HG03354 (cell line): ENCODE data around the gene HMMR.
"Not testable (repeated sequence)": the region's sequence is repeated elsewhere in the genome, so short reads cannot be mapped to it uniquely, and the experiment has no call there.

Experiments
- ATAC-seq: cut with Tn5 transposase; IDR thresholded peaks from one replicate; pipeline ENCODE4 v1.9.1; 2021; ENCODE audit warnings: mild to moderate bottlenecking; ENCODE audit not compliant: unreplicated experiment, poor library complexity, severe bottlenecking

HMMR gene, protein sequence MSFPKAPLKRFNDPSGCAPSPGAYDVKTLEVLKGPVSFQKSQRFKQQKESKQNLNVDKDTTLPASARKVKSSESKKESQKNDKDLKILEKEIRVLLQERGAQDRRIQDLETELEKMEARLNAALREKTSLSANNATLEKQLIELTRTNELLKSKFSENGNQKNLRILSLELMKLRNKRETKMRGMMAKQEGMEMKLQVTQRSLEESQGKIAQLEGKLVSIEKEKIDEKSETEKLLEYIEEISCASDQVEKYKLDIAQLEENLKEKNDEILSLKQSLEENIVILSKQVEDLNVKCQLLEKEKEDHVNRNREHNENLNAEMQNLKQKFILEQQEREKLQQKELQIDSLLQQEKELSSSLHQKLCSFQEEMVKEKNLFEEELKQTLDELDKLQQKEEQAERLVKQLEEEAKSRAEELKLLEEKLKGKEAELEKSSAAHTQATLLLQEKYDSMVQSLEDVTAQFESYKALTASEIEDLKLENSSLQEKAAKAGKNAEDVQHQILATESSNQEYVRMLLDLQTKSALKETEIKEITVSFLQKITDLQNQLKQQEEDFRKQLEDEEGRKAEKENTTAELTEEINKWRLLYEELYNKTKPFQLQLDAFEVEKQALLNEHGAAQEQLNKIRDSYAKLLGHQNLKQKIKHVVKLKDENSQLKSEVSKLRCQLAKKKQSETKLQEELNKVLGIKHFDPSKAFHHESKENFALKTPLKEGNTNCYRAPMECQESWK

DNA sequence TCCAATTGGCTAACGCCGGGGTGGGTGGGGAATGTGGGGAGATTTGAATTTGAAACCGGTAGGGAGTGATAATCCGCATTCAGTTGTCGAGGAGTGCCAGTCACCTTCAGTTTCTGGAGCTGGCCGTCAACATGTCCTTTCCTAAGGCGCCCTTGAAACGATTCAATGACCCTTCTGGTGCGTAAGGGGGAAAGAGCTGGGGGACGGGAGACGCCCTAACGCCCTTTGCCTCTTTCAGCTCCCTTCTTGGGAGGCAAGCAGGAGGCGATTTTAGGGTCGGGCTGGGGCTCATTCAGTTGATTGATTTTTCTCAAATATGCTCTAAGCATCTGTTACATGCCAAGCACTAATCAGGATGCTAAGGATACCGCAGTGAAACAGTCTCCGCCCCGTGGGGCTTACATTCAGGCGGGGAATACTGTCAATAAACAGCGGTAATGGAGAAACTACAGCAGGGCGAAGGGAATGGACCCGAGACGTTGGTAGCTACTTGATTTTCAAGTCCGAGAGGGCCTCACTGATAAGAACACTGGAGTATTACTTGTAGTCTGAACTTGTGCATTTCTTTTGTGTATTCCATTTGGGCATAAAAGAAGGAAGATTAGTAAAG lies at the start of gene HMMR:
HMMR (plus strand) TSS at position 71 of the 610 bp plus-strand sequence; CDS start at position 132, 61 bp downstream.
- no peak for ATAC-seq

DNA sequence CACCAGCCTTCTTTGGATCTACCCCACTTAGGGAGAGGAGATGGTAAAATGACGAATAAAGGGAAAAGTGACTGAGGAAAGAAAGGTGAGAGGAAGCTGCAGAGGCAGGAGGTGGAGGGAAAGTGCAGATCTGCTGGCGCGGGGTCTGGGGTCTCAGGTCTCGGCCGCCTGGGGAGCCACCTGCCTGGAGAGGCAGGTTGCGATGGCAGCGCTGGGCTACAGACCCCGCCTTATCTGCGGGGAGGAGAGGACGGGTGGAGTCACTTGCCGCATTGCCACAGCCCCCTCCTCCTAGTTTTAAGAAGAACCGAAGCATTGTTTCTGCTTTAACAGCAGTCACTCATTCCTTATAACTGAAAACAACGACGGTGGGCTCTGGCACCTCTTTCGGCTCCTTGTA lies 44.8 kb upstream of the HMMR start:
- not testable (repeated sequence) for ATAC-seq

DNA sequence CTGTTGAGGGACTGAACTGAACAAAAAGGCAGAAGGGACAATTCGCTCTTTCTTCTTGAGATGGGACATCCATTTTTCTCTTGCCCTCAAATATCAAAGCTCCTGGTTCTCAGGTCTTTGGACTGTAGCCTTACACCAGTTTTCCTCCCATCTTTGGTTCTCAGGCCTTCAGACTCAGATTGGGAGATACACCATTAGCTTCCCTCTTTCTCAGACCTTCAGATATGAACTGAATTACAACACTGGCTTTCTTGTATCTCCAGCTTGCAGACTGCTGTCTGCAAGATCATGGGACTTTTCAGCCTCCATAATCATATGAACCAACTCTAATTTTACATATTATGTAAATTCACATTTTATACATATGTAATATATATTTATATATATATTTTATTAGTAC lies 35.6 kb upstream of the HMMR start:
- no peak for ATAC-seq

DNA sequence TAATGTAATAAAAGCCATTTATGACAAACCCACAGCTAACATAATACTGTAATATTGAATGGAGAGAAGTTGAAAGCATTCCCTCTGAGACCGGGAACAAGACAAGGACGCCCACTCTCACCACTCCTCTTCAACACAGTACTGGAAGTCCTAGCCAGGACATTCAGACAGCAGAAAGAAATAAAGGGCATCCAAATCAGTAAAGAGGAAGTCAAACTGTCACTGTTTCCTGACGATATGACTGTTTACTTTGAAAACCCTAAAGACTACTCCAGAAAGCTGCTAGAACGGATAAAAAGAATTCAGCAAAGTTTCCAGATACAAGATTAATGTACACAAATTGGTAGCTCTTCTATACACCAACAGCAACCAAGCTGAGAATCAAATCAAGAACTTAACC lies 34.3 kb upstream of the HMMR start:
- ATAC-seq: not testable (repeated sequence)

DNA sequence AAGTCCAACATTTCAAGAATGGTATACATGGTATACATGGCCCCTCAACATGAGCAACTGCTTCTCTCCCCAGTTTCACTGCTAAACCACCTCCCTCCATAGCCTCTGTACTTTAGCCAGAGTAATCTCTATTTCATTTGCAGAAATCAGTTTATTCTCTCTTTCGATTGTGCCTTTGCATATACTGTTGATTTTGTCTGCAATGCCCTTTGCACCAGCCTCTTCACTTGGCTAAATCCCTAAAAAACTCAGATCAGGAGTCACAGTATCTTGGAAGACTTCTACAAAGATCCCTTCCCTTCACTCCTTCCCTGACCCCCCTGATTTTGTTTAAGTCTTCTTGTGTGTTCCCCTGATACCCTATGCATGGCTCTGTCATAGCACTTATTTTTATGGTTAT lies 27.9 kb upstream of the HMMR start:
- ATAC-seq: no peak

DNA sequence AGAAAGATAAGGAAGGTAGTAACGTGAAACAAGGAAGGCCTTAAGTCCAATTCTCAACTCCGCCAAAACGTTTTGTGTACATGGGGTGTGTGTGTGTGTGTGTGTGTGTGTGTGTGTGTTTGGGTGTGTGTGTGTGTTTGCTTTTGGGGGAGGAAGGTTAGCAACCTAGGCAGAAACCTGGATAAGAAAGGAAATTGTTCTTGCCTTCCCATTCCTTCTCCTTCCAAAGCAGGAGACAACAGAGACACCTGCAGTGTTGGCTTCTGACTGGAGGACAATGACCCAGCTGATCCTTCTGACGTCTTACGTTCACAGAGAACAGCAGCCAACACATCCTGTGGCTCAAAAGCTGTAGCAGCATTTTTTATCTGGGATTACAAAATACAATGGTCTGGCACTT lies 27.2 kb upstream of the HMMR start:
- no peak for ATAC-seq

DNA sequence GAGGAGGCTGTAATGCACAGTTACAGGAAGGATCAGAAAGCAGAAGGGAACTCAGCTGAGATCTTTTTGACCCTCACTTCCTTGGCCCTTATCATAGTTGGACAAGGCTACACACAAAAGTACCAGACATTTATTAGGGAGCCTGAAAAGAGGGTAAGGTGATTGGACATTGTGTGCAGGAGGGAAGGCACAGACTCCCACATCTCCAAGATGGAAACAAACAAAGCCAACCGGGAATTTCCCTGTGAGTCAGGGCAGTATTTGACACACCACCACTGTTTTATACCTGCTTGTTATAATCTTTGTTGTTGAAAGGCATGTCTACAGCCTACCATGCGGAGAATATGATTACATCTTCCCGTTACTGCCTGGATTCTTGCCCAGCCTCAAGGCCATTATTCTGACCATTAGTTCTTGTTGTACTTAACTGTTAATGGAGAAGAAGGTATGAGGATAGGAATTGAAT lies 26.0 kb upstream of the HMMR start:
- ATAC-seq: no peak

DNA sequence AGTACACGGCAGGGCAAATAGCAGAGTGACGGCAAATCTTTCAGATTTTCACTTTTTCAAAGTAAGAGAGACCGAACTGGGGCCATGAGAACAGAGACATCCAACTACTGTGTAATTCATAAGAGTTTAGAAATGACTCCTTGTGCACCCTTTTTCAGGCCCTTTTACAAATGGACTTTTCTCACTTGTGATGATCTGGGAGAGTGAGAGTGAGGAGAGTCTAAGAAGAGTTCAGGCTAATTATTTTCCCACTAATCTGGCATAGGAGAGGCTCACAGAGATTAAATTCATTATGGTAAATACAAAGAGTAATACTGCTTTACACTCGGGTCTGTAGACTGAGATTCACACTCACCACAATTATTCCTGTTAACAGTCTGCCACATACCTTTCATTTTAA lies 23.9 kb upstream of the HMMR start:
- no peak for ATAC-seq

DNA sequence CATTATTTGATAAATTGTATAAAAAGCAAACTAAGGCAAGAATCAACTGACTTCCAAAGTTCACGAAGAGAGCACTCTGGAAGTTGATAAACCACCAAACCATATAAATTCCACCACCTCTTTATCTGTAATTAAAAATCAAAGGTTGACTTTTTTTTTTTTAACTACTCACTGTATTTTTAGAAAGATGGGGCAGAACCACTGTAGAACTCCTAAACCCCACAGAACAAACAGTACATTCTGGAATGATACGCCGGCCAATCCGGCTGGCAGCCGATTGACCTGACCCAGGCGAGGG lies 23.5 kb upstream of the HMMR start:
- no peak for ATAC-seq

DNA sequence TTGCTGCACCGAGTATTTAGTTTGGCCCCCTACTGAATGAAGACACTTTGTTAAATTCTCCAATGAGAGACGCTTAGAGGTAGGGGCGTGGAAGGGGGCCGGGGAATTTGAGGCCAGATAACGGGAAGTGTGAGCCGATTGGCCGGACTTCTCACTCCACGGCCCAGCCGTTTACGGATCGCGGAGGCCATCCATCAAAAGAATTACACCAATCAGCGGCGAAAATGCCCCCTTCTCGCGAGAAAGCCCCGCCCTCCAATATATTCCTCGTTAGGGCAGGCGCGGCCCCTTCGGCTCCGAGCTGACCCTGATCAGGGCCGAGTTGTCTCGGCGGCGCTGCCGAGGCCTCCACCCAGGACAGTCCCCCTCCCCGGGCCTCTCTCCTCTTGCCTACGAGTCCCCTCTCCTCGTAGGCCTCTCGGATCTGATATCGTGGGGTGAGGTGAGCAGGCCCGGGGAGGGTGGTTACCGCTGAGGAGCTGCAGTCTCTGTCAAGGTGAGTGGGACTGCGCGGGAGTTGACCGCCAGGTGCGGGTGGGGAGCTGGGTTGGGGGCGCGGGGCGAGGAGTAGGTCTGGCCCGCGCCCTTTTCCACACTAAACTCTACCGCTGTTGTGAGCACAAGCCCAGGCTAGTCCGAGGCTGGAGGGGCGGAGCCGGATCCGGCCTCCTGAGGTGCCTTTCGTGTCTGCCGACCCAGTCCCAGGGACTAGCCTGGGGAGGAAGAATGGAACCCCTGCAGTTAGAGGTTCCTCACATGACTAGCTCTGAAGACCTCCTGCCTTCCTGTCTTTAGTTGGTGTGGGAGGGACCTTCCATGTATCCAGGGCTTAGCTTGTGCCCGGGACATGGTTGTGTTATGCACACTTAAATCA lies 22.9 kb upstream of the HMMR start, which contains the start of gene CCNG1:
CCNG1 (plus strand) TSS at position 287 of the 874 bp plus-strand sequence. CDS start 1,662 bp downstream, outside the sequence.
- peak; percentile 95 for ATAC-seq

DNA sequence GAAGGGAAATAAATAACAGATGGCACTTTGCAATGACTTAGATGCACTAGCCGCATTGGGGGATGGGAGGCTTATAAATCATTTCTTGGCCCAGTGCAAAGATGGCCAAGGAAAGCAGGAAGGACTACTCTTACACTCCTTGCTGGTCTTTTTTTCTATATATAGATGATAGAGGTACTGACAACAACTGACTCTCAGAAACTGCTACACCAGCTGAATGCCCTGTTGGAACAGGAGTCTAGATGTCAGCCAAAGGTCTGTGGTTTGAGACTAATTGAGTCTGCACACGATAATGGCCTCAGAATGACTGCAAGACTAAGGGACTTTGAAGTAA lies 21.4 kb upstream of the HMMR start:
- ATAC-seq: no peak

DNA sequence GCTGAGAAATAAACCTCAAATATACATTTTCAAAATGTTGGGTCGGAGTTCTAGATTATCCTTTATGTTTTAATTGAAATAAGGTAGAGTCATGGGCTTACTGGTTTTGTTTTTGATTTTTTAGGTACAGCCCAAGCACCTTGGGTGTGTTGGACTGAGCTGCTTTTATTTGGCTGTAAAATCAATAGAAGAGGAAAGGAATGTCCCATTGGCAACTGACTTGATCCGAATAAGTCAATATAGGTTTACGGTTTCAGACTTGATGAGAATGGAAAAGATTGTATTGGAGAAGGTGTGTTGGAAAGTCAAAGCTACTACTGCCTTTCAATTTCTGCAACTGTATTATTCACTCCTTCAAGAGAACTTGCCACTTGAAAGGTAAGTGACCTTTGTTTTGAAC lies 19.5 kb upstream of the HMMR start:
- ATAC-seq: no peak

DNA sequence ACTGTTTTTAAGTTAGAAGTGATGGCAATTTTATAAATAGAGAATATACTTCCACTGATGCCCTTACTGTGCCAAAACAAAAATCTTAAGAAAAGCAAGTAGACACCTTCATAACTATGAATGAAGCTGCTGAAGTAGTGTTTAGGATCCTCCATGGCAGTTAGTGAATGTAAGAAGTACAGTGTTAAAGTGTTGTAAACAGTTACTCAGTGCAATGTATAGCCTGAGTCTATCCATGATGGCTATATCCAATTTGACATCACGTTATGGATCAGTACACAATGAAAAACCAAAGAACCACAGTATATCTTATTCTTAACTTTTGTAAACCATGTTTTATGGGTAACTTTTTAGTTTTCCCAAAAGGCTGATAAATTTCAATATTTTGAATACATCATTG lies 15.9 kb upstream of the HMMR start:
- no peak for ATAC-seq

DNA sequence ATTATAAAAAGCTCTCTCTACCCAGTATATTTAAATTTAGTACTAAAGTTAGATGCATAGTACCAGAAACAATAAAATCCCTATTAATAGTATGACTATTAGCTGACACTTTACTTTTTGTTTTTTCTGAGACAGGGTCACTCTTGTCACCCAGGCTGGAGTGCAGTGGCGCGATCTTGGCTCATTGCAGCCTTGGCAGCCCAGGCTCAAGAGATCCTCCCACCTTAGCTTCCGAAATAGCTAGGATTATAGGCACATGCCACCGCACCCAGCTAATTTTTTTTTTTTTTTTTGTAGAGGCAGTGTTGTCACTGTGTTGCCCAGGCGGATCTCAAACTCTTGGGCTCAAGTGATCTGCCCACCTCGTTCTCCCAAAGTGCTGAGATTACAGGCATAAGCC lies 15.1 kb upstream of the HMMR start:
- no peak for ATAC-seq

DNA sequence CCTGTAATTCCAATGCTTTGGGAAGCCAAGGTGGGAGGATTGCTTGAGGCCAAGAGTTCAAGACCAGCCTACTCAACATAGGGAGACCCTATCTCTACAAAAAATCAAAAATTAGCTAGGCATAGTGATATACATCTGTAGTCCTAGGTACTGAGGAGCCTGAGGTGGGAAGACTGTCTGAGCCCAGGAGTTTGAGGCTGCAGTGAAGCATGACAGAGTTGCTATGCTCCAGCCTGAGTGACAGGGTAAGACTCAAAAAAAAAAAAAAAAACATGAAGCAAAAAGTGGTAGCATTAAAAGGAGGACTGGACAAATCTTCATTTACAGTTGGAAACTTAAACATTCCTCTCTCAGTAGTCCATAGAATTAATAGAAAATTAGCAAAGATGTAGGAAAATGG lies 13.2 kb upstream of the HMMR start:
- ATAC-seq: no peak

DNA sequence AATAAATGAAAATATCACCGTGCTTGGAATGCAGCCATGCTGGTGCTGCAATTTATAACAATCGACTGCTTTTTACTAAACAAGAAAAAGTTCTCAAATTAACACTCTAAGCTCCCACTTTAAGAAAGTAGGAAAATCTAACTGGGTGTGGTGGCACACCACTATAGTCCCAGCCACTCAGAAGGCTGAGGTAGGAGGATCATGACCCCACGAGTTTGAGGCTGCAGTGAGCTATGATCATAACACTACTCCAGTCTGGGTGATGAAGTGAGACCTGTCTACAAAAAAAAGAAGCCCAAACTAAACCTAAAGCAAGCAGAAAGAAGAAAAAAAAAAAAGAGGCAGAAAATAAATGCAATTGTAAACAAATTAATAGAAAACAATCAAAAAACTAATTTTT lies 12.6 kb upstream of the HMMR start:
- no peak for ATAC-seq

DNA sequence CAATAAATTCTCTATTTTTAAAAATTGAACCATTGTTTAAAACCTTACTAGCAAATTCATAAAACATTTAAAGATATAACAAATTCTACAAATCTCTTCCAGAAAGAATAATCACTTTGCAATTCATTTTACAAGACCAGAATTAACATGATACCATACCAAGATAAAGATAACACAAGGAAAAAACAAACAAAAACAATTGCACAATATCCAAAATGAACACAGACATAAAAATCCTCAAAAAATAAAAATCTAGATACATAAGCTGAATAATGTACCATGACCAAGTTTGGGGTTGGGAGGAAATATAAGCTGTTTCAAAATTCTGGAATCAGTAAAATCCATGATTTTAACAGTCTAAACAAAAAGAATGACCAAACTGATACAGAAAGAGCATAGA lies 11.9 kb upstream of the HMMR start:
- no peak for ATAC-seq

DNA sequence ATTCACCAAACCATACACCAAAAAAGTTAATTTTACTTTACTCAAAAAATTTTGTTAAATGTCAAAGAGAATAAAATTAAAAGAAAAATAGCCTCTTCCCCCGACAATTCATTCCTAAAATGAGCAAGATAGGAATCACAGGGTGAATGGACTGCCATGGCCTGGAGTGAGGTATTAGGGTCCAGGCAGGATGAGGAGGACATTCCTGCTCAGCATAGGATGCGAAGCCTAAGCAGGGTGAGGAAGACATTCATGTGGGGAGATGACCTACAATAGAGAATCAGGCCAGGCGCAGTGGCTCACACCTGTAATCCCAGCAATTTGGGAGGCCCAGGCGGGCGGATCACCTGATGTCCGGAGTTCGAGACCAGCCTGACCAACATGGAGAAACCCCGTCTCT lies 8.9 kb upstream of the HMMR start:
- no peak for ATAC-seq

DNA sequence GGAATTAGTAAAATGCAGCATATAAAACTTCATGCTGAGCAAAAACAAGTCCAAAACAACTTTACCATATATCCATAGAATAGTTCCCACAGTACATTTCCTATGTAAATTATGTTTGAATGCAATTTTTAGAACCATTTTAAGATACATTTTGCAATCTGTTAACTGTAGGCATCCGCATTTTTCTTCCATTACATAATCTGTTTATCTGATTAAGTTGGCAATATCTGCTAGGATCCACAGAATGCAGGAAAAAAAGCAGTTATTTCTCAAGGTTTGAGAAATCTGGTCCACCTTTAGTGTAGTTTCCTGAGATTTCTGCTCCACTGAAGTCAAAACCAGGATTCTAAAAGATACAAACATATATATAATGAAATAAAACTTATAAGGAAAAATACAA lies 6.7 kb upstream of the HMMR start:
- no peak for ATAC-seq

DNA sequence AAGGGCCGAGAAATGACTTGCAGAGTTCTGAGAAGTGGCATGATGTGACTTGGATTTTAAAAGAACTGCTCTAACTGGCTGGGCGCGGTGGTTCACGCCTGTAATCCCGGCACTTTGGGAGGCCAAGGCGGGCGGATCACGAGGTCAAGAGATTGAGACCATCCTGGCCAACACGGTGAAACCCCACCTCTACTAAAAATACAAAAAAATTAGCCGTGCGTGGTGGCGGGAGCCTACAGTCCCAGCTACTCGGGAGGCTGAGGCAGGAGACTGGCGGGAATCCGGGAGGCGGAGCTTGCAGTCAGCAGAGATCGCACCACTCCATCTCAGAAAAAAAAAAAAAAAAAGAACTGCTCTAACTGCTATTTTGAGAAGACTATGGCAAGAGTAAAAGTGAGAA lies 5.0 kb upstream of the HMMR start:
- not testable (repeated sequence) for ATAC-seq
